ENCODE results near the gene TRHDE. TPM values are rescaled to one million over a fixed set of nuclear protein-coding genes. Genes with fewer than 3 reads are reported as not detected.

Gene TRHDE
- total RNA-seq, 1 experiment from 2014 or later: 1.9 TPM

GRCh38 chr12:72276181-72276805 is 4.1 kb downstream of the TRHDE start:
- Histone ChIP-seq H3K36me3 (ENCODE audit: control insufficient read depth, insufficient read depth, low read length) (no peaks in the 10 kb centered on the region), H3K4me1 (ENCODE audit: control insufficient read depth, insufficient read depth, low read length) (peaks cover 10% of the 10 kb centered on the region), H3K27ac (ENCODE audit: low read length) (no peak overlapping the region), H3K4me3 (ENCODE audit: low read depth in 2 of 2, low read length in 2 of 2) (no peak overlapping the region), H3K27me3 (ENCODE audit: control insufficient read depth, insufficient read depth, low read length) (peaks cover 36% of the 10 kb centered on the region), H3K9me3 (ENCODE audit: control insufficient read depth, insufficient read depth, low read depth, low read length) (no peaks in the 10 kb centered on the region)
- ATAC-seq: no peak
- no peak for TF ChIP-seq REST (IDR thresholded peaks at IDR 0.05; ENCODE audit: insufficient read depth in 1 of 2, low read depth in 2 of 2, low read length in 1 of 2)
- TF ChIP-seq POLR2AphosphoS5 (IDR thresholded peaks at IDR 0.05; ENCODE audit: low read depth, low read length): no peak
- TF ChIP-seq TCF7L2 (IDR thresholded peaks at IDR 0.05; ENCODE audit: low read depth, low read length): no peak
- no peak for TF ChIP-seq CTCF (IDR thresholded peaks at IDR 0.05)
- no peak for TF ChIP-seq SIN3A (IDR thresholded peaks at IDR 0.05; ENCODE audit: borderline replicate concordance, insufficient read depth, low read depth, low read length)
- intact Hi-C loops (cut with micrococcal nuclease; ENCODE audit: unreplicated experiment) (no loop called here), in situ Hi-C loops (cut with HindIII; ENCODE audit: low pct_unique_long_range_greater_than_20kb, low sequenced_read_pairs) (no loop called here)
- DNase-seq (ENCODE audit: low read depth, low spot score): no peak
- ChIA-PET POLR2A (no interaction called here), CTCF (no interaction called here)
- BruUV-seq (replicated peaks): no TSS peak

GRCh38 chr12:72277415-72277814 is 5.2 kb downstream of the TRHDE start:
- BruUV-seq (replicated peaks): no TSS peak
- H3K4me3 ChIP-seq (ENCODE audit: low read depth in 2 of 2, low read length in 2 of 2): no peak overlapping the region
- TF ChIP-seq TCF7L2 (IDR thresholded peaks at IDR 0.05; ENCODE audit: low read depth, low read length): no peak
- no peak for TF ChIP-seq REST (IDR thresholded peaks at IDR 0.05; ENCODE audit: insufficient read depth in 1 of 2, low read depth in 2 of 2, low read length in 1 of 2)
- no peak for TF ChIP-seq POLR2AphosphoS5 (IDR thresholded peaks at IDR 0.05; ENCODE audit: low read depth, low read length)
- no peak for TF ChIP-seq SIN3A (IDR thresholded peaks at IDR 0.05; ENCODE audit: borderline replicate concordance, insufficient read depth, low read depth, low read length)
- no peak for TF ChIP-seq CTCF (IDR thresholded peaks at IDR 0.05)
- no peaks in the 10 kb centered on the region for H3K9me3 ChIP-seq (ENCODE audit: control insufficient read depth, insufficient read depth, low read depth, low read length)
- POLR2A ChIA-PET: interaction anchor here (0.7 kb wide), 1 partner anchor 12 kb away, joined by 3 read pairs; no protein-coding TSS in a partner anchor
- peaks cover 10% of the 10 kb centered on the region for H3K4me1 ChIP-seq (ENCODE audit: control insufficient read depth, insufficient read depth, low read length)
- intact Hi-C loops (cut with micrococcal nuclease; ENCODE audit: unreplicated experiment): no loop called here
- no peak for DNase-seq (ENCODE audit: low read depth, low spot score)
- ATAC-seq: no peak
- in situ Hi-C loops (cut with HindIII; ENCODE audit: low pct_unique_long_range_greater_than_20kb, low sequenced_read_pairs): no loop called here
- CTCF ChIA-PET: no interaction called here
- H3K36me3 ChIP-seq (ENCODE audit: control insufficient read depth, insufficient read depth, low read length): no peaks in the 10 kb centered on the region
- no peak overlapping the region for H3K27ac ChIP-seq (ENCODE audit: low read length)
- peaks cover 36% of the 10 kb centered on the region for H3K27me3 ChIP-seq (ENCODE audit: control insufficient read depth, insufficient read depth, low read length)

Measured in Panc1 (cell line).